NOMO-1 treated with dmso at 0.1 percent for 144 hours (cell line): ENCODE results near the gene GARNL3.
A peak's percentile ranks its signal among the peaks of the same experiment; 100 is the strongest.

Source experiments
- DNase-seq: peaks from one replicate; lab custom pipeline; 2025; ENCODE audit not compliant: unreplicated experiment; lab: John Stamatoyannopoulos, UW

Gene GARNL3

GRCh38 chr9:127233989-127234388, 30.6 kb upstream of the GARNL3 start:
- DNase-seq: no peak

DNA sequence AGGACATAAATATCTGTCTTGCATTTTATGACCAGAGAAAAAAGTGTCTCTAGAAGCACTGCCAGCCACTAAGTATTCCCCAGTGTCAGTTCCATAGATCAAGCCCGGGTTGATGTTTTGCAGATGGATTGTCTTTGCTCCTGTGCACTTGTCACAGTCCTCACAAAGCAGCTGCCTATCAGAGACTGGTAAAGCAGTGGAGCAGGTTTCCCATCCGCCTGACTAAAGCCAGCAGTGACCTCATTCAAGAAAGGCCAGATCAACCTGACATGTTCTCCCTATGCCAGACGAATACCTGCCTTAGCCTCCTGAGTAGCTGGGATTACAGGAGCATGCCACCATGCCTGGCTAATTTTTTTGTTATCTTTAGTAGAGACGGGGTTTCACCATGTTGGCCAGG, 26.8 kb upstream of the GARNL3 start:
- no peak for DNase-seq

DNA sequence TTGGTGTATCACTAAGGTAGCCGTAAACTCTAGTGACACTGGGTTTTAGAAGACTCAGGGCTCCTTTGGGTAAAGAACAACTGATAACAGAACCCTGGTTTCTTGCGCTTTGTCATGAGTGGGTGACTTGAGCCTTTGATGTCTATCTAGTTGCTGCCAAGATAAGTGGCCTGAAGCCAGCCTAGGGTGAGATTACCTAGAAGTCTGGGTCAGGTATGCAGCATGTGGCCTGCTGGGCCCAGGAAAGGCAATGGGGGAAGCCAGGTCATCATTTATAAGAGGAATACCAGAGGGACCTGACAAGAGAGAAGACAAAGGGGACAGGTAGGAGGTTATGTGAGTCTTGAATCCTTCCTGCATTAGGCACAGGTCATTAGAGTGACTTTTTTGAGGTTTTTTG, 23.2 kb upstream of the GARNL3 start:
- no peak for DNase-seq

- DNase-seq: peak; percentile 78
These were observed 19.7 kb upstream of the GARNL3 start for GRCh38 chr9:127244609-127245601.

DNA sequence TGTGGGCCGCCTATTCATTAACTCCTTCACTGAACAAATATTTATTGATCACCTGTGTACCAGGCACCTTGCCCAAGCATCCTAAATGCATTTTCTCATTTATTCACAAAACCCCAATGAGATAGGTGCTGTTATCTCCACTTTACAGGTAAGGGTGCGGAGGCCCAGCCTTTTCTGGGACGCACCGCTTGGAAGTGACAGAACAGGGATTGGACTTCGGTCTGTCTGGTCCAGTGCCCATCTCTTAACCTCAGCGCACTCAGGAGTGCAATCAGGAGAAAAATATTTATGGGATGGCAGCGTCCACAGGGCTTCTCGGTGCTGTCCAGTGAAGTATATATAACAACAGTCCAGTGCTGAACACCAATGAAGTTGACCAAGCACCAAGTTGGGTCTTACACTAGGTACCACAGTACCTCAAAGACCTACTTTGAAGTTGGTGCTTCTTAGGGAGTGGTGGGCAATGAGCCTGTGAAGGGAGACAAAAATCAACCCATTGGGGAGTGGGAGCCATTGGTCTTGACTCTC, 18.9 kb upstream of the GARNL3 start:
- no peak for DNase-seq

GRCh38 chr9:127248241-127248640, 16.3 kb upstream of the GARNL3 start:
- DNase-seq: no peak

DNA sequence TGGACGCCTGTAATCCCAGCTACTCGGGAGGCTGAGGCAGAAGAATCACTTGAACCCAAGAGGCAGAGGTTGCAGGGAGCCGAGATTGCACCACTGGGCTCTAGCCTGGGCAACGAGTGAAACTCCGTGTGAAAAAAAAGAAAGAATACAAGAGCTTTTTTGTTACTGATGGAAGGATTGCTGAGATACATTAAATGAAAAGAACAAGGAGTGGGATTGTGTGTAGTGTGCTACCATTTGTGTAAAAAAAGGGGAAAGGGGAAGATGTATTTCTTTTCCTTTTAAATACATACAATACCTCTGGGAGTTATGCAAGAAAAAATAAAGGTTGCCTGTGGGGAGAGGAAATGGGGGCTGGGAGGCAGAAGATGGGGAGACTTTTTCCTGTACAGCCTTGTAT, 14.7 kb upstream of the GARNL3 start:
- DNase-seq: no peak

DNA sequence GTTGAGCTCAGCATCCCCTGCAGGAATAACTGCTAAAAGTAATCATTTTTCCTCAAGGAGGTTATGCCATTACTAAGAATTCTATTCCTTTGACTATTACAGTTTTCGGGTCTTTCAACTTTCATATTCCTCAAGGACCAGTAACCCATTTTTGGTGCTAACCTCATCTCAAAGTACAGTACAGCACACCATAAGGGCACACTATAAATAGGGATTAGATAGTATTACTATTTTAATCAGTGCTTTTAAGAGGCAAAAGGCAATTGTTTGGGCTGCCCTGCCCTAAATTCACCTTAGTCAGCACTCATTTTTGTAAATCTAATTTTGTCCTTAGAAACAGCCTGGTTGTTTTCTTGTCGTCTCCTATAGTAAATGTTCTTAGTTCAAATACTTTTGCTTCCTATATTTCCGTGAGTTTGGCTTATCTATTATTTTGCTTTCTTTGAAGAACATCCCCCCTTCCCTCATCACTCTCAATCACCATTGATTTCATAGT, 13.6 kb upstream of the GARNL3 start:
- no peak for DNase-seq

DNA sequence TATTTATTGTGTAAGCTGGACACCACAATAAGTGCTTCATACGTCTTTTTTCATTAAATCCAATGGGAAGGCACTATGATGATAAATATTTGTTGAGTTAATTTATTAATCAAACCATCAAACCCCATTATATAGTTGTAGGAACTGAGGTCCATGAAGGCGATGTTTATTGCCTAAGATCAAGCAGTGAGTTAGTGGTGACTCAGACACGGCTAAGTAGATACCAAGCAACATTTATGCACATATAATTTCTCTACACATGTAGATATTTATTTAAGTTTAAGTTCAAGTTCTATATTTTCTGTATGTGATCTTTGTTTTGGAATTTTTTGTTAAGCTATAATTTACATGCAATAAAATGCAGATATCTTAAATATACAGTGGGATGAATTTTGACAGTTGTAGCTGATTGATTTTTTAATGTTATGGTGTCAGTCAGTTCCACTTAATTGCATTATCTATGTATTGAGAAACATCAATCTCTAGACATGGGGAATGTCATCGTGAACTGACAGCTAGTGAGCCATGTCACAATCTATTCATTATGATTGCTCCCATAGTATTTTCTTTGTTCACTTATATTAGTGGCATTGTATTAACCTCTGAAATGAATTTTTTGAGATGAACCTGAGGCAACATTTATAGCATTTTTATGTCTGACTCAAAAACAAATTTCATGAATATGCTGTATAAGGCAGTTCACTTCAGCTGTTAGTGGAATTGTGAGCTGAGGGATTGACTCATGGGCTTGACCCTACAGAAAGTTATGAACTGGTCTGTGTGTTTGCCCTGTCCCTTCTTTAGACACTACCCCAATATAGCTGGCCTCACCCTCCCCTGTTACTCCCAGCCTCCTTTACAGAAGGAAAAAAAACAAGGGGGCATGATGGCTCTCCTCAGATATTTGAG, 11.9 kb upstream of the GARNL3 start:
- DNase-seq: no peak

DNA sequence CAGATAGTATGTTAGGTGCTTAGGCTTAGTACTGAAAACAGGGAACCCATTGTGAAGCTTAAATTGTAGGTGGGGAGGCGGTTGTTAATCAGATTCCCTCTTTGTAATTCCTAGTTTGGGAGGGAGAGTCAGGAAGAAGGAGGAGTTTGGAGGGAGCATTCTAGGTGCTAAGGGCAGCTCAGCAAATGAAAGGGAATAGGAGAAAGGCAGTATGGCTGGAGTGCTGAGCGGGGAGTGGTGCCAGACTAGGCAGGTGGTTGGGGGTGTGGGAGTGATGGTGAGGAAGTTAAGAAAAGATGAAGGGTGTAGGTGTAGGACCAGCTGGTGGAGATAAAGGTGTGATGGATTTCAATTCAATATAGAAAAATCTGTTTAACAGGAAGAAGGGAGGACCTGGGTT, 11.1 kb upstream of the GARNL3 start:
- DNase-seq: no peak

GRCh38 chr9:127255692-127256091, 8.9 kb upstream of the GARNL3 start:
- no peak for DNase-seq

DNA sequence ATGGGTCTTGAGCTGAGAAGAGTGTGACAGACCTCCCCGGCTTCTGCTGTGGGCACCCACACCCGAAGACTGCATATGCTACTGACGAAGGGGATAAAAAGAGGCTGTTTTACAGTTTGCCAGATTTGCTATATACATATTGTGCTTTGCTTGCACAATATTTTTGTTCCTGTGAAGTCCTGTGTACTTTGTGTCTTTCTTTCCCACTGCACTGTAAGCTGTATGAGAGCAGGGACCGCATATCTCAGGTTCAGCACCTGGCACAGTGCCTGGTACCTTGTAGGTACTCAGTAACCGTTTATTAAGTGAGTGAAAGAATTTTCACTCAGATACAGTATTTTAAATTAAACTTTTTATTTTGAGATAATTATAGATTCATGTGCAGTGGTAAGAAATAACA, 8.2 kb upstream of the GARNL3 start:
- DNase-seq: no peak

- DNase-seq: no peak
These were observed 5.7 kb upstream of the GARNL3 start for GRCh38 chr9:127258606-127259471.

GRCh38 chr9:127262602-127263001, 2.0 kb upstream of the GARNL3 start:
- no peak for DNase-seq

GRCh38 chr9:127263237-127263636, 1.3 kb upstream of the GARNL3 start:
- DNase-seq: no peak

- DNase-seq: no peak
These were observed 910 bp upstream of the GARNL3 start for GRCh38 chr9:127263664-127264063.

GRCh38 chr9:127267793-127268525, 3.4 kb downstream of the GARNL3 start:
- DNase-seq: no peak

DNA sequence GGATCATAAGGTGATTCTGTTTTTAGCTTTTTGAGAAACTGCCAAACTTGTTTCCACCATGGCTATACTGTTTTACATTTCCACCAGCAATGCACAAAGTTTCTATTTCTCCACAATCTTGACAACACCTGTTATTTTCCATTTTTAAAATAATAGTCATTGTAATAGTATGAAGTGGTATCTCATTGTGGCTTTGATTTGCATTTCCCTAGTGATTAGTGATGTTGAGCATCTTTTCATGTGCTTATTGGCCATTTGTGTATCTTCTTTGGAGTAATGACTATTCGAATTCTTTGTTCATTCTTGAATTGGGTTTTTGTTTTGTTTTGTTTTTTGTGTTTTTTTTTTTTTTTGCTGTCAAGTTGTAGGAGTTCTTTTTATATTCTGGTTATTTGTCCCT, 4.9 kb downstream of the GARNL3 start:
- no peak for DNase-seq

GRCh38 chr9:127273326-127273725, 8.8 kb downstream of the GARNL3 start:
- no peak for DNase-seq

- DNase-seq: peak; percentile 6
These were observed 12.5 kb downstream of the GARNL3 start for GRCh38 chr9:127277099-127277498.
